PC-3 (cell line): Measurements from ENCODE around the gene PMS2.

Source experiments
- EZH2 ChIP-seq: fragments of 300-600 bp; sonication (generic); IDR thresholded peaks from one replicate; pipeline ENCODE4 v1.6.1; 2017; ENCODE audit warnings: antibody characterized with exemption, mild to moderate bottlenecking, low read length; ENCODE audit not compliant: unreplicated experiment
- TF ChIP-seq, protein P1 (sequence below): fragments of 300-600 bp; sonication (generic); conservative IDR thresholded peaks from 2 replicates; pipeline ENCODE4 v1.5.1; 2017; ENCODE audit warnings: antibody characterized with exemption, low read depth, mild to moderate bottlenecking, low read length

DNA sequence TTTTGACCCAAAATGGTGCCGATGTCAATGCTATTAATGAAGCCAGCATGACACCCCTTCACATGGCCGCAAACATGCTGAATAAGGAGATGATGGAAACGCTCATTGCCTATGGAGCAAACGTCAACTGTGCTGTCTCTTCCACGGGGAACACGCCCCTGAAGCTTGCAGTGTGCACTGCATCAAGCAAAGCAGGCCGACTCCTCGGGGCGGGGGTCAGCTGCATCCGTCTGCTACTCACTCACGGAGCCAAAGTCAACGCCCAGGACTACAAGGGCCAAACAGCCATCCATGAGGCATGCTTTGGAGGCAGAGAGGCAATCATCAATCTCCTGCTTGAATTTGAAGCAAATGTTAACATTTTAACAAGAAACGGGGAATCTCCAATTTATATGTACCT, 26.8 kb upstream of the PMS2 start:
- TF ChIP-seq, protein P1, sequence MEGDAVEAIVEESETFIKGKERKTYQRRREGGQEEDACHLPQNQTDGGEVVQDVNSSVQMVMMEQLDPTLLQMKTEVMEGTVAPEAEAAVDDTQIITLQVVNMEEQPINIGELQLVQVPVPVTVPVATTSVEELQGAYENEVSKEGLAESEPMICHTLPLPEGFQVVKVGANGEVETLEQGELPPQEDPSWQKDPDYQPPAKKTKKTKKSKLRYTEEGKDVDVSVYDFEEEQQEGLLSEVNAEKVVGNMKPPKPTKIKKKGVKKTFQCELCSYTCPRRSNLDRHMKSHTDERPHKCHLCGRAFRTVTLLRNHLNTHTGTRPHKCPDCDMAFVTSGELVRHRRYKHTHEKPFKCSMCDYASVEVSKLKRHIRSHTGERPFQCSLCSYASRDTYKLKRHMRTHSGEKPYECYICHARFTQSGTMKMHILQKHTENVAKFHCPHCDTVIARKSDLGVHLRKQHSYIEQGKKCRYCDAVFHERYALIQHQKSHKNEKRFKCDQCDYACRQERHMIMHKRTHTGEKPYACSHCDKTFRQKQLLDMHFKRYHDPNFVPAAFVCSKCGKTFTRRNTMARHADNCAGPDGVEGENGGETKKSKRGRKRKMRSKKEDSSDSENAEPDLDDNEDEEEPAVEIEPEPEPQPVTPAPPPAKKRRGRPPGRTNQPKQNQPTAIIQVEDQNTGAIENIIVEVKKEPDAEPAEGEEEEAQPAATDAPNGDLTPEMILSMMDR: no peak
- no peak for TF ChIP-seq EZH2
